ENCODE results near the gene MORN4. TPM values are rescaled to one million over a fixed set of nuclear protein-coding genes. Genes with fewer than 3 reads are reported as not detected.

MORN4 gene
- 10 to 100 TPM; 10.1 to 11.7 (median 11.0) TPM for total RNA-seq
- polyA plus RNA-seq, result 23.3 TPM
- long read RNA-seq, donor 1, transcript MORN4-201 (5 exons, 2,315 nt), result major isoform, 12 of 29 reads
- long read RNA-seq, donor 1, partial matches to known transcripts, result 9 of 29 reads
- long read RNA-seq, donor 1, other reads (novel, unspliced or antisense), result 4 of 29 reads
- long read RNA-seq, donor 2, transcript MORN4-201 (5 exons, 2,315 nt), result major isoform, 5 of 7 reads
- long read RNA-seq, donor 2, partial matches to known transcripts, result 0 of 7 reads
- long read RNA-seq, donor 2, other reads (novel, unspliced or antisense), result 1 of 7 reads
- long read RNA-seq, donor 3, transcript MORN4-201 (5 exons, 2,315 nt), result major isoform, 42 of 47 reads
- long read RNA-seq, donor 3, partial matches to known transcripts, result 2 of 47 reads
- long read RNA-seq, donor 3, other reads (novel, unspliced or antisense), result 3 of 47 reads
- long read RNA-seq, donor 4, transcript MORN4-201 (5 exons, 2,315 nt), result major isoform, 5 of 10 reads
- long read RNA-seq, donor 4, partial matches to known transcripts, result 2 of 10 reads
- long read RNA-seq, donor 4, other reads (novel, unspliced or antisense), result 1 of 10 reads

DNA sequence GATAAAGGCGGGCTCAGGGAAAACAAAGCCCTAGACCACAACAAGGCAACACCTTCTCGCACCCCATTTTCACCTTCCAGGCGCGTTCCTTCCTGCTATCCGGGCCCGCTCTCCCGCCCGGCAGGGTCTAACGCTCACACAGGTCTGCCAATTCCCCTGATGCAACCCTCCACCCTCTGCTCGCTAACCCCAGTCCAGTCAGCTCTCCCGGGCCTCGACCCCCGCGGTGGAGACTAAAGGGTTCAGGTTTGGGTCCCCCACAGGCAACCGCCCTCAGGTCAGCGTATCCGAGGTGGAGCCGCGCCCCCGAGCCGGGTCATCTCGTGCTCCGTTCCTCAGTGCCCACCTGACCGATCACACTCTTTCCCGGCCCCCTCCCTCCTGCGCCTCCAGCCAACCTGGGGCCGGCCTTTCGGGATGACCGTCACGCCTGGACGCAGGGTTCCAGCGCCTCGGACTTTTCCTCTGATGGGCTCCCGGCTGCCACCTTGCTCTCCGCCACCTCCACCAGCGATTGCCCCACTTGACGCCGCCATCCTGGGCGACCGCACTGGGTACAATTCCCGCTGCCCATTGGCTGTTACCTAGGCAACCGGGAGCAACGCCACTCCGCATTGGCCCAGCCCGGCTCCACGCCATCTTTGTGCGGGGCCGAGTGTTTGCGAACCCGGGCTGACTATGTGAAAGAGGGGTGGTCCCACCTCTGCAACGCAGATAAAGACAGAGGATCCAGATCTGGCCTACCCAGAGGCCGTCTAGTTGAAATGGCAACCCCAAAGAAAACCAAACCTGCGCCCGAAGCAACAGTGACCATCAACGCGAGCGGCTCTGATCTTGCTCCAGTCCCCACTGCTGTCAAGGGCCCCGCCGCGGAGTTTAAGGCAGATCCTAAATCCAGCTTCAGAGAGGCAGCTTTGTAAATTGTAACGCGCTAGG is at the start of gene MORN4:
Gene MORN4, minus strand, starts transcription at position 552 of the 936 bp plus-strand sequence. CDS start 13,847 bp downstream, outside the sequence.
- DNase-seq, result peak; percentile 94 to 98 (median 97)
- intact Hi-C loops (cut with DNase I), result no loop called here
- Histone ChIP-seq H3K27me3 (ENCODE audit: control insufficient read depth, insufficient read depth) (no peaks in the 10 kb centered on the region), H3K27ac (ENCODE audit: low read length) (peak within 1 kb of the TSS; percentile 14), H3K4me3 (ENCODE audit: low read length) (peak within 1 kb of the TSS; percentile 53), H3K9me3 (ENCODE audit: control insufficient read depth, low read length) (no peaks in the 10 kb centered on the region), H3K4me1 (ENCODE audit: control insufficient read depth, insufficient read depth, low read length) (no peaks in the 10 kb centered on the region)
- peak; percentile 99 to 100 for ATAC-seq
- 3% methylated on average over 62 of the region's 62 CpGs for whole genome bisulfite sequencing

DNA sequence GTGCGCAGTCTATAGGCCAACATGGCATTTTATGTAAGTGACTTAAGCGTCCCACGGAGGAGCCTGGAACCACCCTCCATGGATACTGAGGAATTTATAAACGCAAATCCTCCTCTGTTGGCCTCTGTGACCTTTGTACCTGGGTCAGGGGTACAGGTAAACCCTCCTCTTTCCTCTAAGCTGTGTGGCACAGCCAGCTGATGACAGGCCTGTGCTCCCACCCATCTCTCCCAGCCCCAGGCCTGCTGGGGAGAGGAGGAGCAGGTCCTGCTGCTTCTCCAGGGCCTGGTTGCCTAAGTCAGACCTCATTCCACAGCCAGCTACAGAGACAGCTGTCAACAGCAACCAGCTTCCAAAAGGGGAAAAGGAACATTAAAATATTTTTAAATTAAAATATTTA is 48.7 kb upstream of the MORN4 start:
- no peak for ATAC-seq
- intact Hi-C loops (cut with DNase I), result no loop called here
- WGBS, result 87% methylated on average over 4 of the region's 4 CpGs
- no peak for DNase-seq
- peaks cover 14% of the 10 kb centered on the region for H3K4me1 ChIP-seq (ENCODE audit: control insufficient read depth, insufficient read depth, low read length)
- no peaks in the 10 kb centered on the region for H3K9me3 ChIP-seq (ENCODE audit: control insufficient read depth, low read length)
- no peak overlapping the region for H3K27ac ChIP-seq (ENCODE audit: low read length)
- H3K4me3 ChIP-seq (ENCODE audit: low read length), result no peak overlapping the region
- no peaks in the 10 kb centered on the region for H3K27me3 ChIP-seq (ENCODE audit: control insufficient read depth, insufficient read depth)

DNA sequence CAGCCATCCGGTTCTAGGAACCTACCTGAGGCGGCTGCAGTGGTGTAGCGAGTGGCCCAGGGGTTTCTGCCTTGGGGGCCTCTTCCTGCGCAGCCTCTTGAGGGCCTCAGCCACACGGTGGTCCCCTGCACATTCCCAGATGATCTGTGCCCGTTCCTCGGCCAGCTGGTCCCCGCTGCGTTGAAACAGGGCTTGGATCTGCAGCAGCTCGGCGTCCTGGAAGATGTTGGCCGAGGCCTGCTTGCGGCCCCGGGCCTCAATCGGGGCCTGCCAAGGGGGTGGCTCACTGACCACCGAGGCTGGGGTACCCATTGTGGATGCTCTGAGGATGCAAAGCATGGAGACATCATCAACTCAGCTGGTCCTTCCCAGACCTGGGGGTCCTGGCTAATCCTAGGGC is 46.3 kb upstream of the MORN4 start:
- 92% methylated on average over 16 of the region's 16 CpGs for WGBS

DNA sequence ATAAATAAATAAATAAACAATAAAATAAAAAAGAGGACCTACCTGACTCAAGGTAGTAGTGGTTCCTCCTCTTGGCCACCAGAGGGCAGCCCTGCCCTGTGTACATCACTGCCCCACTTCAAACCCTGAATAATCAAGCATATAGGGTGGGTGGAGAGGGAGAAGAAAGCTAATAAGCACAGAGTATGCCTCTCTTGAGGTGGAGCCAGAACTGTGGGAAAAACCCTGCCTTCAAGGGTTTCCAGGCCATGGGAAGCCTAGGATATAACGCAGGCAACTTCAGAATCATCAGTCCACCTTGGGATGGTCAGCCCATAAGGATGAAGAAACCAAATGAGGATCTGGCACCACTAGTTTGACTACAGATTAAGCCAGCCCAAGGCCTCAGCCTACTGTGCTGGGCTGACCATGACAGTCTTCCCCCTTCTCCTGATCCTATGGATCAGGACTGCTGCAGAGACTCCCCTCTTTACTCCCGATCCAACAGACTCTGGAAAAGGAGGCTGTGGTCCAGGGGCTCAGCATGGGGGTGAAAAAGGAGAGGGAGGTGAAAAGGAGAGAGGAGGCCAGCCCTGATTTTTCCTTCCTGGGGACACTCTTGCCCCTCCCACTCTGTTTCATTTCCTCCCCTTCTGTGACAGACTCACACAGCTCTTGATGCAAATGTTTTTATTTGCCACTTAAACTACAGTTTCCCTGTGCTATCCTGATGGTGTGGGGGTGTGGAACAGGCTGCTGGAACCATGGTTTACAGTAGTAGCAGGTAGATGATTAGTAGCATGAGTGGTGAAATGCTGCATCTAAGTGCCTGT is 43.7 kb upstream of the MORN4 start:
- H3K9me3 ChIP-seq (ENCODE audit: control insufficient read depth, low read length), result no peaks in the 10 kb centered on the region
- H3K4me1 ChIP-seq (ENCODE audit: control insufficient read depth, insufficient read depth, low read length), result no peaks in the 10 kb centered on the region
- DNase-seq (peak in 1 of 3 donors; percentile 53), ATAC-seq (peak; percentile 65 to 68)
- no peak overlapping the region for H3K4me3 ChIP-seq (ENCODE audit: low read length)
- 91% methylated on average over 2 of the region's 2 CpGs for WGBS
- no peaks in the 10 kb centered on the region for H3K27me3 ChIP-seq (ENCODE audit: control insufficient read depth, insufficient read depth)
- intact Hi-C loops (cut with DNase I), result loop anchor here (2.0 to 10.0 kb wide), 3 partner anchors 54 to 58 kb away; partner anchors contain the start of gene ZFYVE27 (in 2 of the 4)
- H3K27ac ChIP-seq (ENCODE audit: low read length), result no peak overlapping the region

More for the DNA sequence above, 46.3 kb upstream of the MORN4 start:
- Histone ChIP-seq H3K4me3 (ENCODE audit: low read length) (no peak overlapping the region), H3K4me1 (ENCODE audit: control insufficient read depth, insufficient read depth, low read length) (peaks cover 9% of the 10 kb centered on the region), H3K9me3 (ENCODE audit: control insufficient read depth, low read length) (no peaks in the 10 kb centered on the region), H3K27me3 (ENCODE audit: control insufficient read depth, insufficient read depth) (no peaks in the 10 kb centered on the region), H3K27ac (ENCODE audit: low read length) (no peak overlapping the region)
- no peak for DNase-seq
- intact Hi-C loops (cut with DNase I), result loop anchor here in 3 of 4 donors (5.0 to 10.0 kb wide), 2 partner anchors 53 to 55 kb away; partner anchors contain the start of gene ZFYVE27 (in 2 of the 3)
- no peak for ATAC-seq

DNA sequence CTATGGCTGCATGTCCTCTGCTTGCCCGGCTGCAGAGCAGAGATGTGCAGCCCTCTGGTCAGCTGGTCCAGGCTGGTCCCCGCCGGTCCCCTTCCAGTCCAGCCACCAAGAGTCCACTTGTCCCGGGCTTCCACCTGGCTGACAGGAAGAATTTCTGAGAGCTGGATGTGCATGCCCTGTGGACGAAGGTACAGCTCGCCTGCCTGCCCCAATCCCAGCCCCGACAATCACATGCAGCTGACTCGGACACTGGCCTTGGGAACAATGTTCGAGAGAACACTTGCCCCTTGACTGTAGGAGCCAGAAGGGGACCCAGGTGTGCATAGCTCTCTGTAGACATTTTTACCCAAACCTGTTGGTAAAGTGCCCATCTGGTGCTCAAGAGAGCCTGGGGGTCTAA is 41.9 kb upstream of the MORN4 start:
- intact Hi-C loops (cut with DNase I), result loop anchor here in 3 of 4 donors (5.0 to 10.0 kb wide), 2 partner anchors 57 to 60 kb away; partner anchors contain the start of gene ZFYVE27 (in 2 of the 3)
- no peak for ATAC-seq
- WGBS, result 87% methylated on average over 9 of the region's 9 CpGs

DNA sequence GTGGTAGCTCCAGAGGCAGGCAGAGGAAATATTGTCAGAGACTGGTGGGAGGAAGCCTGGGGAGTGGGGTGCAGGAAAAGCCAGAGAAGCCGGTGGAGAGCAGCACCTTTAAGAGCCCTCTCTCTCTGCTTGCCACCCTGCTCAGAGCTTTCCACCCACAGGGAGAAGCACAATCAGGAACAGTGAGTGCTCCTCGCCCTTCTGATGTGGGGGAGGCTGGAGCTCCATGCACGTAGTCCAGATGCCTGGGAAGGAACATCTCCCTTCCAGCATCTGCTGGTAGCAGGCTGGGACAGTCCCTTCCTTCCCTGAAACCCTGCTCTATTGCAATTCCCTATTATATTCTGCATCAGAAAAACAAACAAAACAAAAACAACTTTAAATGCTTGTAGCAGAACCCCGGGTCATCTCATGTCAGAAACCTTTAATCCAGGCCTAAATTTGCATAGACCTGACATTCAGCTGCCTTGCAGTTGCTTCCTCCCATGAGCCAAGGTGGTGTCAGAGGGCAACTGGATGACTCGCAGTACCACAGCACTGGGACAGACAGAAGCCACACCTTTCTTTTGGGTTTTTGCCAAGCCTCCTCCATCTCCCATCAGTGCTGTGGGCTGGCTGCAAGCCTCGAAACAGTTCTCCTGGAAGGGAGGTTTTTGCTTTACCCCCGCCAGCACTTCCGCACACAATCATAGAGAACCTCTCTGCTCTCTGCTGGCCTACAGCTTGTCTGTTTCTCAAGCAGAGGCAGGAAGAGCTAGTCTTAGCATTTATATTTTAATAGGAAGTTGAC is 40.6 kb upstream of the MORN4 start:
- DNase-seq, result peak in 1 of 3 donors; percentile 12
- H3K4me1 ChIP-seq (ENCODE audit: control insufficient read depth, insufficient read depth, low read length), result no peaks in the 10 kb centered on the region
- no peaks in the 10 kb centered on the region for H3K27me3 ChIP-seq (ENCODE audit: control insufficient read depth, insufficient read depth)
- H3K4me3 ChIP-seq (ENCODE audit: low read length), result no peak overlapping the region
- intact Hi-C loops (cut with DNase I), result loop anchor here in 2 of 4 donors (10.0 kb wide), 1 partner anchor 61 kb away; the partner anchor contains the start of gene ZFYVE27 (in 2 of the 2)
- no peak overlapping the region for H3K27ac ChIP-seq (ENCODE audit: low read length)
- 61% methylated on average over 8 of the region's 8 CpGs for WGBS
- ATAC-seq, result peak; percentile 28 to 31
- no peaks in the 10 kb centered on the region for H3K9me3 ChIP-seq (ENCODE audit: control insufficient read depth, low read length)

More for the DNA sequence above, 41.9 kb upstream of the MORN4 start:
- DNase-seq, result no peak
- Histone ChIP-seq H3K4me1 (ENCODE audit: control insufficient read depth, insufficient read depth, low read length) (no peaks in the 10 kb centered on the region), H3K27me3 (ENCODE audit: control insufficient read depth, insufficient read depth) (no peaks in the 10 kb centered on the region), H3K27ac (ENCODE audit: low read length) (no peak overlapping the region), H3K4me3 (ENCODE audit: low read length) (no peak overlapping the region), H3K9me3 (ENCODE audit: control insufficient read depth, low read length) (no peaks in the 10 kb centered on the region)

DNA sequence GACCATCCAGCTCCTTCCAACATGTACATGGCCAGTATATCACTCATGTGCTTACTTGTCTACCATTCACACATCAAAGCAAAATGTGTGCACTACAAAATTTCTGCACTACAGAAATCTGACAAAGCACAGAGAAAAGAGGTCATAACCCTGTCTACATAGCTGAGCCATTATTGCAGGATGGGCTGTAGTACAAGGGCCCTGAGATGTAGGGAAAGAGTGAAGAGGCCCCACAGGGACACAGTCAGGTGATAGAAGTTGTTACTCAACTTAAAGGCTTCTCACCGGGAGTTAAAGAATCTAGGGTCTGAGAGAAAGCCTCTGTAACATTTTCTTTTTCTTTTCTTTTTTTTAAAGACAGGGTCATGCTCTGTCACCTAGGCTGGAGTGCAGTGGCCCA is 36.3 kb upstream of the MORN4 start:
- no peaks in the 10 kb centered on the region for H3K27me3 ChIP-seq (ENCODE audit: control insufficient read depth, insufficient read depth)
- H3K4me1 ChIP-seq (ENCODE audit: control insufficient read depth, insufficient read depth, low read length), result no peaks in the 10 kb centered on the region
- H3K9me3 ChIP-seq (ENCODE audit: control insufficient read depth, low read length), result no peaks in the 10 kb centered on the region
- ATAC-seq (no peak), DNase-seq (no peak)
- 79% methylated on average over 1 of the region's 1 CpG for WGBS
- intact Hi-C loops (cut with DNase I), result no loop called here
- H3K4me3 ChIP-seq (ENCODE audit: low read length), result no peak overlapping the region
- no peak overlapping the region for H3K27ac ChIP-seq (ENCODE audit: low read length)

DNA sequence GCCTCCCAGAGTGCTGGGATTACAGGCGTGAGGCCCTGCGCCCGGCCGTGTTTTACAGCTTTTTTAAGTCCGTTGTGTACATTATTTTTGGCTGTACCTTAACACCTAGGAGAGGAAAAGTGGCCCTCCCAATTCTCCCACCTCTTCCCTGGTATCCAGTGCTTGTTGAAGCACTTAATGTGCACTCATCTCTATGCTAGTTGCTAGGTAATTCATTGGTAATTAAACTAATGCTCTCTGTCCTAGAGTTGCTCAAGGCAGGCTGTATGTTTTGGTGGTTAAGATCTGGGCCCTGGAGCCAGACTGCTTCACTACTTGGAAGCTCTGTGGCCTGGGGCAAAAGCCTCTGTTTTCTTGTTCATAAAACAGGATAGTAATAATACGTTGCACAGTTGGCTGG is 34.2 kb upstream of the MORN4 start:
- ATAC-seq, result no peak
- H3K9me3 ChIP-seq (ENCODE audit: control insufficient read depth, low read length), result no peaks in the 10 kb centered on the region
- WGBS, result 88% methylated on average over 6 of the region's 6 CpGs
- intact Hi-C loops (cut with DNase I), result no loop called here
- DNase-seq, result no peak
- no peaks in the 10 kb centered on the region for H3K4me1 ChIP-seq (ENCODE audit: control insufficient read depth, insufficient read depth, low read length)
- H3K4me3 ChIP-seq (ENCODE audit: low read length), result no peak overlapping the region
- no peak overlapping the region for H3K27ac ChIP-seq (ENCODE audit: low read length)
- no peaks in the 10 kb centered on the region for H3K27me3 ChIP-seq (ENCODE audit: control insufficient read depth, insufficient read depth)

DNA sequence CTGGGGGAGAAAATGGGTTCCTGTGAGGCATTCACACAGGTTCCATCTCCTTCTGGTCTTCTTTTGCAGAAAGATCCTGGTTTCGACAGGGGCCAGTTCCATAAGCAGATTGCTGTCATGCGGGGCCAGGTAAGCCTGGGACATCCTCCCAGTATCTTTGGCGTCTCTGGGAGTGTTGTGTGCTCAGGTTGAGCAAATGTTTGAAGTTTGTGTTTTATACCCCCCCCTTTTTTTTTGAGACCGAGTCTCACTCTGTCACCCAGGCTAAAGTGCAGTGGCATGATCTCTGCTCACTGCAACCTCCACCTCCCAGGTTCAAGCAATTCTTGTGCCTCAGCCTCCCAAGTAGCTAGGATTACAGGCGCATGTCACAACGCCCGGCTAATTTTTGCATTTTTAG is 33.7 kb upstream of the MORN4 start:
- 97% methylated on average over 7 of the region's 7 CpGs for WGBS
- Histone ChIP-seq H3K27me3 (ENCODE audit: control insufficient read depth, insufficient read depth) (no peaks in the 10 kb centered on the region), H3K4me1 (ENCODE audit: control insufficient read depth, insufficient read depth, low read length) (no peaks in the 10 kb centered on the region), H3K4me3 (ENCODE audit: low read length) (no peak overlapping the region), H3K9me3 (ENCODE audit: control insufficient read depth, low read length) (no peaks in the 10 kb centered on the region), H3K27ac (ENCODE audit: low read length) (no peak overlapping the region)
- DNase-seq, result no peak
- intact Hi-C loops (cut with DNase I), result no loop called here
- no peak for ATAC-seq

Data from right cardiac atrium (tissue), 5 donors.